Astrocyte of the cerebellum (primary cell): ENCODE data around the gene LHFPL5.

Source experiments
- DNase-seq: peaks from one replicate; pipeline ENCODE4 v3.0.0-alpha.2; 2011; ENCODE audit warnings: low read depth
- H3K4me3 ChIP-seq: 2 replicates; pipeline ENCODE4 v1.5.1; 2011; ENCODE audit warnings: mild to moderate bottlenecking, low read depth, low read length, moderate library complexity
- in situ Hi-C: cut with HindIII; loops from 2 replicates; pipeline ENCODE4 v1.10.0; 2017; ENCODE audit warnings: low sequenced_read_pairs
- TF ChIP-seq, protein P1 (sequence below): IDR thresholded peaks from 2 replicates; pipeline ENCODE4 v1.5.1; 2012; ENCODE audit warnings: low read length, low read depth, moderate library complexity, mild to moderate bottlenecking; ENCODE audit errors: missing control alignments

Gene LHFPL5

DNA sequence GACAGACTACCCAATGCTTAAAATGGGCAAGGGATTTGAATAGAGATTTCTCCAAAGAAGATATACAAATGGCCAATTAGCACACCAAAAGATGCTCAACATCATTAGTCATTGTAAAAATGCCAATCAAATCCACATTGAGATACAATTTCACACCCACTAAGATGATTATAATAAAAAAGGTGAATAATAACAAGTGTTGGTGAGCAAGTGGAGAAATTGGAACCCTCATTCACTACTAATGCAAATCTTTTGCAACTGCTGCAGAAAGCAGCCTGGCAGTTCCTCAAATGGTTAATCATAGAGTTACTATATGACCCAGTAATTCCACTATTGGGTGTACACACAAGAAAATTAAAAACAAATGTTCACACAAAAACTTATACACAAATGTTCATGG, 12.4 kb downstream of the LHFPL5 start:
- in situ Hi-C loops = no loop called here
- TF ChIP-seq, protein P1, sequence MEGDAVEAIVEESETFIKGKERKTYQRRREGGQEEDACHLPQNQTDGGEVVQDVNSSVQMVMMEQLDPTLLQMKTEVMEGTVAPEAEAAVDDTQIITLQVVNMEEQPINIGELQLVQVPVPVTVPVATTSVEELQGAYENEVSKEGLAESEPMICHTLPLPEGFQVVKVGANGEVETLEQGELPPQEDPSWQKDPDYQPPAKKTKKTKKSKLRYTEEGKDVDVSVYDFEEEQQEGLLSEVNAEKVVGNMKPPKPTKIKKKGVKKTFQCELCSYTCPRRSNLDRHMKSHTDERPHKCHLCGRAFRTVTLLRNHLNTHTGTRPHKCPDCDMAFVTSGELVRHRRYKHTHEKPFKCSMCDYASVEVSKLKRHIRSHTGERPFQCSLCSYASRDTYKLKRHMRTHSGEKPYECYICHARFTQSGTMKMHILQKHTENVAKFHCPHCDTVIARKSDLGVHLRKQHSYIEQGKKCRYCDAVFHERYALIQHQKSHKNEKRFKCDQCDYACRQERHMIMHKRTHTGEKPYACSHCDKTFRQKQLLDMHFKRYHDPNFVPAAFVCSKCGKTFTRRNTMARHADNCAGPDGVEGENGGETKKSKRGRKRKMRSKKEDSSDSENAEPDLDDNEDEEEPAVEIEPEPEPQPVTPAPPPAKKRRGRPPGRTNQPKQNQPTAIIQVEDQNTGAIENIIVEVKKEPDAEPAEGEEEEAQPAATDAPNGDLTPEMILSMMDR = no peak
- DNase-seq = no peak
- H3K4me3 ChIP-seq = no peak overlapping the region

DNA sequence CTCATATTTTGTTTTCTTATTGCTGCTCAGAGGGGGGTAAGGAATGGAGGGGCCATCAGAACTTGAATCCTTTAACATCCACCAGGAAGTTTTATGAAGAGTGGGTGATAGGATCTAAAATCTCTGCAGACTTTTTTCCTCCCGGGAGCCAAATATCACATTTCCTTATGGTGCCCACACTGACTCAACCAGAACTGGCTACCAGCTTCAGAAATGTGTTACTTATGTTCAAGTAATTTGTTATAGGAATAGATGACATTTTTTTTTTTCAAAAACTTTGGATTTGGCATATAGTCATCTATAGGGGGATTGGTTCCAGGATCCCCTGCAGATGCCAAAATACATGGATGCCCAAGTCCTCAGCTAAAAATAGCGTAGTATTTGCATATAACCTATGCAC, 18.4 kb downstream of the LHFPL5 start:
- TF ChIP-seq, protein P1 = no peak
- in situ Hi-C loops = no loop called here
- no peak overlapping the region for H3K4me3 ChIP-seq
- no peak for DNase-seq

DNA sequence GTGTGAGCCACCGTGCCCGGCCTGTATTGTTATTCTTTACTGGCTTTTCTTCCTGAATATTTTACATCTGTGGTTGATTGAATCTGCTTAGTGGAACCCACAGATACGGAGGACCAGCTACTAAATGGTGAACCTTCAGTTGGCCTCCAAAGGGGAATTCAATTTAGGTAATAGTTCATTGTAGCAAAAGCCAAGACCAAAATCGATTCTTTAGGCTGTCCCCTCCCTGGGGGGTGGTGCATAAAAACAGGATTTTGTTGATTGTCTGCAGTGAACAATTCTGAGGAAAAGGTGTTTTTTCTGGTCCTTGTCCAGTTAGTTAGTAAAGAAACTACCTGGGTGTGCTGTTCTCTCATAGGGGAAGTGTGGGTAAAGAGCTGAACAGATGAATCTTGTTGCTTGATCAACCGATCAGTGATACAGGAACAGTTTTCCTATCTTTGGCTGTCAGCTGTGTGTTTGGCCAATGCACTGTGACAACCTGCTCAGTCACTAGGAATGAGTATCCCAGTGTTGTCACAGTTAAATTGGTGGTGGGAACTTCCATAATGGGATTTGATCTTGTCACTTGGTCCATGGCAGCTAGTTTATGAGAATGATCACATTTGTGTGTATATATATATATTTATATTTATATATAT, 19.5 kb downstream of the LHFPL5 start:
- no peak for DNase-seq
- no peak overlapping the region for H3K4me3 ChIP-seq
- TF ChIP-seq, protein P1 = no peak
- in situ Hi-C loops = no loop called here

DNA sequence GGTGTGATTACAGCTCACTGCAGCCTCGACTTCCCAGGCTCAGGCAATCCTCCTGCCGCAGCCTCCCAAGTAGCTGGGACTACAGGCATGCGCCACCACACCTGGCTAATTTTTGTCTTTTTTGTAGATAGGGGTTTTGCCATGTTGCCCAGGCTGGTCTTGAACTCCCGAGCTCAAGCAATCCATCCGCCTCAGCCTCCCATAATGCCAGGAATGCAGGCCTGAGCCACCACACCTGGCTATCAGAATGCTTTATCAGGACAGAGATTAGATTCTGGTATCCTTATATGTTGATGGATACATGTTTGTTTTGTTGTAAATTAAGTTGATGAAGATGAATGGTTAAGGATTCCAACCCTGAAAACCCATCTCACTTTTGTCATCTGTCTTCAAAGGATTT, 24.2 kb downstream of the LHFPL5 start:
- in situ Hi-C loops = no loop called here
- DNase-seq = no peak
- no peak overlapping the region for H3K4me3 ChIP-seq
- TF ChIP-seq, protein P1 = no peak

DNA sequence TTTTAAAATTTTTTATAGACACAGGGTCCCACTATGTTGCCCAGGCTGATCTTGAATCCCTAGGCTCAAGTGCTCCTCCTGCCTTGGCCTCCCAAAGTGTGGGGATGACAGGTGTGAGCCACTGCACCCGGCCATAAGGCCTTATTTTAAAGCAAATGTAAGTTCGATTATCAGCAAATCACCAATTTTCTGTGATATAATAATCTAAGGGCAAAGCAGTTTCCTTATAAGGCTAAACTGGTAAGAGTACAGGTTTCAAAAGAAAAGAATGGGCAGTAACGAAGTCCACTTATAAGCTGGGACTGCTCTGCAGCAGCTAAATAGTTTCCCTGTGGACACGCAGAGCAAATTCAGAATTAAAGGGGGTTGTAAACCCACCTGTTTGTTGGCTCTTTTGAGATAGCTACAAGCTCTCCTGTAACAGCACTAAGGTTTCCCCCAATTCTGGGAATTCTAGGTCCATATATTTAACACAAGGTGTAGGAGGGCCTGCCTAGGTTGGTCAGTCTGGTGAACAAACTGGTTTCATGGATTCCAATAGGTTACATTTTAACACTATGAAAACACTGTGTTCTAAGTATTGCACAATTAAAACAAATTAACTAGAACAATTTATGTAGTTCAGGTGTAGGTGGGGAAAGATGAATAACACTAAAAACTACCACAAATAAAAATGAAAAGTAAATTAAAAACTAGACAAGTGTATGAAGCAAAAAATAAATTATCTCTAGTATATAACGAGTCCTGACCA, 26.3 kb downstream of the LHFPL5 start:
- TF ChIP-seq, protein P1 = no peak
- in situ Hi-C loops = no loop called here
- no peak for DNase-seq
- H3K4me3 ChIP-seq = no peak overlapping the region

DNA sequence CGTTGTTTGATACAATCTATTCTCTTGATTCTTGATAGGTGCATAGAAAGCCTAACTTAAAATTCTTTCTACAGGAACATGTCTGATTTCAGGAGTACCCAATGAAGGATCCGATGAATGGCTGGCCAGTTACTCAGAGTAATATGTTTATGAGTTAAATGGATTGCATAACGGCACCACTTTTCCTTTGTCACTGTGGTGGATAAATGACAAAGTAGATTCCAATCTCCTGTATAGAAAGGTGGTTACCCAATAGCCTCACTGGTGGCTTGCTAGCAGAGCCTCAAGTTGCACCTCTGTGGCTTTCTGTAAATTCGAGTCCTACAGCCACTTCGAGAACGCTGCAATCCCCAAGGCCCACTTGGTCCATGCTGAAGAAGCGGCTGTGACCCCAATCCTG, 28.4 kb downstream of the LHFPL5 start:
- TF ChIP-seq, protein P1 = no peak
- no peak overlapping the region for H3K4me3 ChIP-seq
- in situ Hi-C loops = no loop called here
- no peak for DNase-seq
